NCI-H748 (cell line): ENCODE data around the gene FAM216A.
A peak's percentile ranks its signal among the peaks of the same experiment; 100 is the strongest.
"Not testable (repeated sequence)": the region's sequence is repeated elsewhere in the genome, so short reads cannot be mapped to it uniquely, and the experiment has no call there.

Experiments
- DNase-seq: peaks from one replicate; lab custom pipeline; 2025; ENCODE audit not compliant: unreplicated experiment; lab: John Stamatoyannopoulos, UW

FAM216A gene, protein sequence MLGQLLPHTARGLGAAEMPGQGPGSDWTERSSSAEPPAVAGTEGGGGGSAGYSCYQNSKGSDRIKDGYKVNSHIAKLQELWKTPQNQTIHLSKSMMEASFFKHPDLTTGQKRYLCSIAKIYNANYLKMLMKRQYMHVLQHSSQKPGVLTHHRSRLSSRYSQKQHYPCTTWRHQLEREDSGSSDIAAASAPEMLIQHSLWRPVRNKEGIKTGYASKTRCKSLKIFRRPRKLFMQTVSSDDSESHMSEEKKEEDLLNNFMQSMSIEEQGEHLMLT

DNA sequence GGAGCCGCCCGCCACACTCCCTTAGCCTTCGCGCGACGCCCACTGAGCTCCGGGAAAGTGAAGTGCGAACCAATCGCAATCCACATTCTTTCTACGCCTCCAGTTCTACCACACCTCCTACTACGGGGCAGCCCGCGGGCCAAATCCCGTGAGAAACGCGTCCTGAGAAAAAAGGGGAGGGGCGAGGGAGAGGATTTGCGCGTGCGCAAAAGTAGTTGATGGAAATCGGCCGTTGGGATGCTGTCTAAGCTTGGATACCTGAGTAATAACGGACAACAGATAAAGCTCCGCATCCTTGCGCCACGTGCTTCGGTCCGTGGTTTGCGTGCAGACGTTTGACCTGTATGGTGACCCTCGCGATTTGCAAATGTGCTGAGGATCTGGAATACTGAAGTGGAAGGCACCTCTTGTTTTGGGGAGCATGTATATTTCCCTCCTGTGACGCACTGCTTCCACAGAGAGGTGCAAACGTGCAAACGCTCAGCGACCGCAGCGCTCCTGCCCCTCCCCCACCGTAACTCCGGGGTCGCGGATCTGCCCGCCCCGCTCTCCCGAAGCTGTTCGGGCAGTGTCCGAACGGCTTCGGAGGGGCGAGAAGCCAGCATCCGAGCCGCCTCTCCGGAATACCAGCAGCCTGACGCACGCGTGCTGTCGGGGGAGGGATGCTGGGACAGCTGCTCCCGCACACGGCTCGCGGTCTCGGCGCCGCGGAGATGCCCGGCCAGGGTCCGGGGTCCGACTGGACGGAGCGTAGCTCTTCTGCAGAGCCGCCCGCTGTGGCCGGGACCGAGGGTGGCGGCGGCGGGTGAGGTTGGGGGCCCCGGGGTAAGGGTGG is at the start of gene FAM216A, which contains the start of gene GPN3:
Gene FAM216A, plus strand, starts transcription at position 632 of the 835 bp plus-strand sequence. Its CDS starts 31 bp downstream, at position 663.
Gene GPN3, minus strand, starts transcription at position 44 of the 835 bp plus-strand sequence. CDS start 54 bp downstream, outside the sequence.
- DNase-seq: peak; percentile 98

DNA sequence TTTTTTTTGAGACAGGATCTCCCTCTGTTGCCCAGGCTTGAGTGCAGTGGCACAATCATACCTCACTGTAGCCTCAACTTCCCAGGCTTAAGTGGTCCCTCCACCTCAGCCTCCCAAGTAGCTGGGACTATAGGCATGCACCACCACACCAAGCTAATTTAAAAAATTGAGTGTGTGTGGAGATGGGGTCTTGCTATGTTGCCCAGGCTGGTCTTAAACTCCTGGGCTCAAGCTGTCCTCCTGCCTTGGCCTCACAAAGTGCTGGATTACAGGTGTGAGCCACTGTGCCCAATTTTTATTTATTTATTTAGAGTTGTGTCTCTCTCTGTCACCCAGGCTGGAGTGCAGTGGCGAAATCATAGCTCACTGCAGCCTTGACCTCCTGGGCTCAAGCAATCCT is 48.0 kb upstream of the FAM216A start:
- not testable (repeated sequence) for DNase-seq

DNA sequence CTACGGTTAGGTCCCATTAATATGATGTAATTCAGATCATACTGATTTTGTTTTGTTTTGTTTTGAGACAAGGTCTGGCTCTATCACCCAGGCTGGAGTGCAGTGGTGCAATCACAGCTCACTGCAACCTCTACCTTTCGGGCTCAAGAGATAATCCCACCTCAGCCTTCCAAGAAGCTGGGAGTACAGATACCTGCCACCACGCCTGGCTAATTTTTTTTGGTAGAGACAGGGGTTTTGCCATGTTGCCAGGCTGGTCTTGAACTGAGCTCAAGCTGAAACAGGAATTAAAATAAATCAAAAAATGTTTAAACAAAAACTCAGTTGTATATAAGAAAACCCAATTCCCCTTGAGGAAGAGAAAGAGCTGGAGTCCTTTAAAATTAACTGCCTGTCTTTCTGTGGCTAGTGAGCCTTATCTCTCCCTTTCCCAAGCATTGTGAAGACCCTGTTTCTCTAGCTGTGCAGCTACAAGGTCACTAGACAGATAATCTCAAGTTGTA is 47.4 kb upstream of the FAM216A start:
- DNase-seq: no peak

DNA sequence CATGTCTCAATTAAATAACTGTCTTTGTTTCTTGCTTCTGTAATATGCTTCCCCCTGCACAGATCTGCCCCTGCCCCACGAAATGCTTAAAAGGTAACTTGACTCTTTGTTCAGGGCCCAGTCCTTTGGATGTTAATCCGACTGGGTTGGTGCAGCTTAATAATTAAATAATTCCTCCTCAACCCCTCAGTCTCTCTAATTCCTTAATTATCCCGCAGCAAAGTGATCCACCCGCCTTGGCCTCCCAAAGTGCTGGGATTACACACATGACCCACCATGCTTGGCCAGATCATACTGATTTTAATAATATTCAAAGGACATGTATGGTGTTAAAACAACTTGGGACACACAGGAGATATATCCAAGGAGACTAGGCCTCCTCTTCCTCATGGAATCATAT is 46.9 kb upstream of the FAM216A start:
- no peak for DNase-seq

DNA sequence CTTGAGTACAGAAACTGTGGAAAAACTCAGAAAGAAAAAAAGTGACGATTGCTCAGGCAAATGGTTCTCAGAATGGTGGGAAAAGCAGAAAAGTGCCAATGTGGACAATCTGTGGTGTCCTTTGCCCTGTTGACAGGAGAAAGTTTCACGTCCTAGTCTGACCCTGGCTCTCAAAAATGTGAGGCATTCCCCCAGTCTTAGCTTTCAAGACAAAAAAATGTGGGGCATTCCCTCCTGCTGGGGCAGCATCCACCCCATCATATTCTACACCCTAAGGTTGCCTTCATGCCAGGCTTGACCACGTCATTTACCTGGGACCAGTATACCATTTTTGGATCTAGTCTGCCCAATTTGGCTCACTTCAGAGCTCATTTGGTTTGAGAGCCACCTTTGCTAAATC is 44.4 kb upstream of the FAM216A start:
- DNase-seq: no peak

DNA sequence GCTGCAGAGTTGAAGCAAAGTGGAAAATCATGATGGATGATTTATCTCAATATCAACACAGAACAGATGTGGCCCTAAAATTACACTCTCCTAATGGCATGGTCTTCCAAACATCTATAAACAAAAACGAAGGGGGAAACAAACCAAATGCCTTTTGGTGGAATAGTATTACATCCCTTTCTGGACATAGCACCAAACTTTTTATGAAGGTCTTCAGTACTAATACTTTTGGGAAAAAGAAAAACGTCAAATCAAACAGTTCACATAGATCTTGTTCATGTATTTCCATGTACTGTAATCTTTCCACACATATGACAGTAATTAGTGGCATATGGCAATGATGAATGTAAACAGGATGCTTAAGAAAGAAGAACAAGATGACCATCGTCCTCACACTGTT is 42.2 kb upstream of the FAM216A start:
- DNase-seq: no peak

DNA sequence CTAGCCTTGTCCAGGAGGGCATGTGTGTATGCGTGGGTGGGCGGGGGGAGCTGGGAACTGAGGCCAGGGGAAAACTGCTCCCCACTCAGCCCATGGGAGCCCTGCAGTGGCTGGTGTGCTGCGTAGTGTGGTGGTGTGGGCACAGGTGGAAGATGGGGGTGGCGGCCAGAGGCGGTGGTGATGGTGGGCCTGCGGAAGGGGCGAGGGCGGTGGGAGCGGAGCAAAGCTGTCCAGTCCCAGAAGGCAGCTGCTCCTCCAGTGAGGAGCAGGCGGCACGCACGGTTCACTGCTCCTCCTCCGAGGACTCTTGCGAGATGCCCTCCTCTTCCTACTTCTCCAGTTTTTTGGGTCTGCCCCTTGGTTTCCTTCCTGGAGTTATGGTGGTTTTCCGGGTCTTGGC is 39.0 kb upstream of the FAM216A start:
- DNase-seq: not testable (repeated sequence)

DNA sequence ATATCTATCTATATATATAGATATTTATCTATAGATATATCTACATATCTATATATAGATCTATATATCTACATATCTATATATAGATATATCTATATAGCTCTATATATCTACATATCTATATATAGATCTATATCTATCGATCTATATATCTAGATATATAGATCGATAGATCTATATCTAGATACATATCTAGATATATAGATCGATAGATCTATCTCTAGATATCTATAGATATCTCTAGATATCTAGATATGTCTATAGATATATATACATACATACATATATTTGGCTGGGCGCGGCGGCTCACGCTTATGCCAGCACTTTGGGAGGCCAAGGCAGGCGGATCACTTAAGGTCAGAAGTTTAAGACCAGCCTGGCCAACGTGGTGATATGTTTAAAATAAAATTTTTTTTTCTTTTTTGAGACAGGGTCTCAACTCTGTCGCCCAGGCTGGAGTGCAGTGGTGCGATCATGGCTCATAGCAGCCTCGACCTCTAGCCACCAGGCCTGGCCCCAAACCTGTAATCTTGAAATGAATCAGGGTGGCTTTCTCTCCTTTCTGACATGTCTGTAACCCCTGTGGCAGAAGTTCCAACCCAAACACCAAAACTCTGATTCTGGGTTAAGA is 36.6 kb upstream of the FAM216A start:
- DNase-seq: no peak

DNA sequence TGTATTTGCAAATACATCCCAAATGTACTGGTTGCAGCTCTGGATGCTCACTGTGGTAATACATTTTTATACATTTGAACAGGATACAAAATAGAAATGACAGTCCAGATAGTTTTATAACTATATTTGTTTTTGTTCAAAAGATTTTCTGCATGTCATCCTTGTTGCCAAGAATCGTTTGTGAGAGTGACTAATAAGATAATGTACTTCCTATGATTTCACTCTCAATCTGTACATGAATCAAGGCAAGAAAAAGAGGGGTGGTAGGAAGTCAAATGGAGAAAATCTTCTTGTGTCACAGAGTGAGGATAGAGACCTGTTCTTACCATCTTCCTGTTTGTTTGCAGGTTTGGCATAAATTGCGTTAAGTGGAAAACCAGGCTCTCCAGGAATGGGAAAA is 32.4 kb upstream of the FAM216A start:
- DNase-seq: no peak

DNA sequence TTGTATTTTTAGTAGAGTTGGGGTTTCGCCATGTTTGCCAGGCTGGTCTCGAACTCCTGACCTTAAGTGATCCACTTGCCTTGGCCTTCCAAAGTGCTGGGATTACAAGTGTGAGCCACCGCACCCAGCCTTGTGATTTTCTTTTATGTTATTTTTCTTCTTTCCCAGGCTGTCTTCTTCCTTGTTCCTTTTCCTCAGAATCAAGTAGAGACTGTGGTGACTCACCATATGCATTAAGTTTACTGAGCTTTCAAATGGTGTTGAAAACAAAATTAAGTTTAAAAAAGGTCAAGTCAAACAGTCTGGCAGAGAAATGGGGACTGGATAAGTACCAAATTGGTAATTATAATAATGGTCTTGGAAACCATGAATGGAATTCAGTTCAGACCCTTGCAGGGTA is 24.2 kb upstream of the FAM216A start:
- no peak for DNase-seq

DNA sequence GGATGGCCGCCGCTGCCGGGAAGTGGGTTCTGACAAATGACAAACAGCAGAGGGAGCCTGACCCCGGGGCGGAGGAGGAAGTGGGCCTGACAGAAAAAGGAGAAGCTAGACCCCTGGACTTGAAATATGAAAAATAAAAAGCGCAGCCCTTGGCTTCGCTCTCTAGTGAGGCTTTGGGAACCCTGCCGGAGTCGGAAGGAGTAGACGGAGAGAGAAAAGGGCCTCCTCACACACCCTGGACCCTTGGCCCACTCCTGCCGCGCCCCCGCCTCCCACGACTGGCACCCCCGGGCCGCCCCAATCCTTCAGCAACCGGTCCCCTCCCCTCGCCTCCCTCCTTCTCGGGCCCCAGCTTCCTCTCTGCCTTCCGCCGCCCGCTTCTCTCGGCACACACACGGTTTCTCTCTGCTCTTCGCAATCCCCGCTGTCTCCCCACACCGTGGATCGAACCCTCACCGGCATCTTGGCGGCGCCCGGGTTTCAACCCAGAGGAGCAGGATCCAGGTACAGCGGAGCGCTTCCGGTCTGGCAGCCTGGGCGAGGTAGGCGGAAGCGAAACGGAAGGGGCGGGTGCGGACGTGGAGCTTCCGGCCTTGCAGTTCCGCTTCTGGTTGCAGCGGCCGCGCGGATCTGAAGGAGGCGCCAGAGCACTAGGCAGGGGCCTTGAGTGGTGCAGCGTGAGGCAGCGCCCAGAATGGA is 18.7 kb upstream of the FAM216A start, which contains the start of gene ARPC3:
Gene ARPC3, minus strand, starts transcription at position 539 of the 699 bp plus-strand sequence. Its CDS starts 77 bp downstream, at position 462.
- peak; percentile 96 for DNase-seq

DNA sequence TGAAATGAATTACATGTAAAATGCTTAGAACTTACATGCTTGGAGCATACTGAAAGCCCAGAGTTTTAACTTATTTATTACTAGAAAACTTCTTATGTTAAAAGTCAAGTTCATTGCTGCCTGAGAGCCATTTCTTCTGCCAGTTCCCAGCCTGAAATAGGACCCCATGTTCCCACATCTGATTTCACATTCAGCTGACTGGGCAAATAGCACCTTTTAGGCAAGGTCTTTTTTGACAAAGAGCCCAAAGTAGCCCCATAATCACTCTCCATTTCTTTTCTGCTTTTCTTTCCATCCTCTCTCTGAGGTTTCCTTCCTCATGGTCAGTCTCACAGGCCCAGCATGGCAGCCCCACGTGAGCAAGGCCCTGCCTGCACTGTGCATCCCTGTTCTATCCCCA is 17.4 kb upstream of the FAM216A start:
- DNase-seq: no peak

DNA sequence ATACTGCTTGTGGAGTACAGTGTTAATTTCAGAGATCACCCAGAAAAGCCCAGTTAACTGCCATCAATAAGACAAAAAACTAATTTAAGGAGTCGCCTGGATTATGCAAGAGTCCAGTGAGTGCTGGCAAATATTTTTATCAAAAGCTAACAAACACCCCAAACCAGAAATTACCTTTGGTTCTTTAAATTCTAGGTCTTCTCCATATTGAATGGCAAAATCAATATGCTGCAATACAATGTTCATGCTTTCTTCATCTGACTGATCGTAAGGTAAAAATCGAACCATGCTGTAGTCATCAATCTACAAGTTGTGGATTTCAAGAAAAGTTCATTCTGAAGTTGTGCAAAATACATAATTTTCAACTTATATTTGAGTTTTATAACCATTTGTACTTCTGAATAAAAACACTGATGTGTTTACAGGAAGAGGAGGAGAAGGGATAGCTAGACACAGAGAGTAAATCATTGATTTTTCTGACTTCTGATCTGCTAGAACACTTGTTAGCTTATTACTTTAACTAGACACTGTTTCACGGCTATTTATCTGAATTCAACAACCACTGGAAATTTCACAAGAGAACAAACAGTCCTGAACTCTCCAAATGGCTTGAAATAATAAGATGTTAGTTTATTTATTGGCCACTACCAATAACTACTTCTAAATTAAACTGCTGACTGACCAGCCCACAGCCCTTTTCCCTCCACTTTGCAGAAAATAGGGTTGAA is 14.9 kb upstream of the FAM216A start:
- no peak for DNase-seq

DNA sequence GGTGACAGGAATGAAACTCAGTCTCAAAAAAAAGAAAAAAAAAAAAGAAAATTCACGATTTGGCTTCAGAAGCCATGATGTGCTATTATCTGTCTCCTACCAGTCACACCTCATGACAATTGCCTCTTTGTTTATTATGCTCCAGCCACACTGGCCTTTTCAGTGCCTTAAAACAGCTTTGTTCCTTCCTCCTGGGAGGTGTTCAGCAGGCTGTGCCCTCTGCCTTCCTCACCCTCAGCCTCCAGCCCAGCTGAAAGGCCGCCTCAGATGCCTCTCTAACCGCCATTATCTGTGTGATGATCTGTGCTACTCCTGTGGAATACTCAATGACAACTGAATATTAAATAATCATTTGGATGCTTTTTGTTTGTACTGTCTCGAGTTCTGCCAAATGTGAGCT is 9.9 kb upstream of the FAM216A start:
- no peak for DNase-seq

DNA sequence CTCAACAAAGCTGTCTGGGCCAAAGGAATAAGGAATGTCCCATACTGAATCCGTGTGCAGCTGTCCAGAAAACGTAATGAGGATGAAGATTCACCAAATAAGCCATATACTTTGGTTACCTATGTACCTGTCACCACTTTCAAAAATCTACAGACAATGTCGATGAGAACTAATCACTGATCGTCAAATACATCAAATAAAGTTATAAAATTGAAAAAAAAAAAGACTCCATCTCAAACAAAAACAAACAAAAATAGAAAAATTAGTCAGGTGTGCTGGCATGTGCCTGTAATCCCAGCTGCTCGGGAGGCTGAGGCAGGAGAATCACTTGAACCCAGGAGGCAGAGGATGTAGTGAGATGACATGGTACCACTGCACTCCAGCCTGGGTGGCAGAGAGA is 7.5 kb upstream of the FAM216A start:
- not testable (repeated sequence) for DNase-seq

DNA sequence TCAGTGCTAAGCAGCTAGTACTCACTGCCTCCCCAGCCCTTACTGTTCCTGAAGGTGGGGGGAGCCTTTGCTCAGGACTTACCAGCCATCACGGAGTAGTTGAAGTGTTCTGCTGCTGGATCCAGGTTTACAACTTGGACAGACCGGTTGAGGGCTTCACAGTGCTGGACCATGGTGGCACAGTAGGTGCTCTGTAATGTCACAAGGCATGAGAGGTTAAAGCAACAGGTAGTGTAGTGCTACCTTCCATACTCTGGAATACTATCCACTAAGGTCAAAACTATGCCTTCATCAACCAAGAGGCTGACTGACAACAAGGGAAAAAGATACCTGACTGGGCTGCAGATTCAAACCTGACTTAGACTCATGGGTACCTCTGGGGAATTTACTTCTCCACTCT is 3.6 kb upstream of the FAM216A start:
- DNase-seq: no peak

DNA sequence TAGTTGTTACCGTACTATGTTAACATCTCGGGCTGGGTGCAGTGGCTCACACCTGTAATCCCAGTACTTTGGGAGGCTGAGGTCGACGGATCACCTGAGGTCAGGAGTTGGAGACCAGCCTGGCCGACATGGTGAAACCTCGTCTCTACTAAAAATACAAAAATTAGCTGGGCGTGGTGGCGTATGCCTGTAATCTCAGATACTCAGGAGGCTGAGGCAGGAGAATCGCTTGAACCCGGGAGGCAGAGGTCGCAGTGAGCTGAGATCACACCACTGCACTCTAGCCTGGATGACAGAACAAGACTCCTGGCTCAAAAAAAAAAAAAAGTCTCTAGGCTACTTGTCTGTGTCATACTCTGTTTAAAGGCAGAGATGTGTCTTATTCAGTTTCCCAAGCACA is 2.9 kb upstream of the FAM216A start:
- DNase-seq: not testable (repeated sequence)

DNA sequence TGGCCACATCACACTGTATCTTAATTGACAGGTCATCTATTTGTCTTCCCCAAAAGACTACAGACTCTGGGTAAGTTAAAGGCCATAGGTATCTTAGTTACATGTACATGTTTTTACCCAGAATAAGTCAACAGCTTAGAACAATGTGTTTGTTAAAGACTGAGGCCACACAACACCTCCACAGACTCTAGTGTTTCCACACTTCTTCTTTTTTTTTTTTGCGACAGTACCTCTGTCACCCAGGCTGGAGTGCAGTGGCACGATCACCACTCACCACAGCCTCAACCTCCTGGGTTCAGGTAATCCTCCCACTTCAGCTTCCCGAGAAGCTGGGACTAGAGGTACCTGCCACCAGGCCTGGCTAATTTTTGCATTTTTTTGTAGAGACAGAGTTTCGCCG is 1.9 kb upstream of the FAM216A start:
- no peak for DNase-seq

DNA sequence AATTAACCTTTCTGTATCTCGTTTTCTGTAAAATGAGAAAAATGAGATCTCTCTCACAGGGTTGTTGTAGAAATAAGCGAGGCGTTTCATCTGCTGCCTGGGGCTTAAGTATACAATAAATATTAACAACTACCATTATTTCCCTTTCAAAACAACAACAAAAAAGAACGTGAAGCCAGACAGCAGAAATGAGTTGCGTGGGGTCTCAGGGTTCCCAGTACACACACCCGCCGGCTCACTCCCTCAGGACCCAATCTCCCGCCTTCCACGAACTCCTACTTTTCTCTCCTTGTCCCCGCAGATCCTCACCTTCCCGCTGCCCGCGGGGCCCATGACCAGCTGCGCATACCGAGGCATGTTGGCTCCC is 815 bp upstream of the FAM216A start:
- no peak for DNase-seq

DNA sequence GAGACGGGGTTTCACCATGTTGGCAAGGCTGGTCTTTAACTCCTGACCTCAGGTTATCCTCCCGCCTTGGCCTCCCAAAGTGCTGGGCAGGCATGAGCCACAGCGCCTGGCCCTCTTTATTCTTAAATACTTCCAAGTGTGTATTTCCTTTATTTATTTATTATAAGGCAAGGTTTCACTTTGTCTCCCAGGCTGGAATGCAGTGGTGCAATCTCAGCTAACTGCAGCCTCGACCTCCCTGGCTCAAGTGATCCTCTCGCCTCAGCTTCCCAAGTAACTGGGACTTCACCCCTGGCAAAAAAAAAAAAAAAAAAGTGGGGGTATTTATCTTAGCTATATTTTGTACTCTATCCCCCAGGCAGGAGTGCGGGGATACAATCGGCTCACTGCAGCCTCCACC is 6.8 kb downstream of the FAM216A start:
- no peak for DNase-seq
